ENCODE measurements around the gene KLF11.

KLF11 gene

DNA sequence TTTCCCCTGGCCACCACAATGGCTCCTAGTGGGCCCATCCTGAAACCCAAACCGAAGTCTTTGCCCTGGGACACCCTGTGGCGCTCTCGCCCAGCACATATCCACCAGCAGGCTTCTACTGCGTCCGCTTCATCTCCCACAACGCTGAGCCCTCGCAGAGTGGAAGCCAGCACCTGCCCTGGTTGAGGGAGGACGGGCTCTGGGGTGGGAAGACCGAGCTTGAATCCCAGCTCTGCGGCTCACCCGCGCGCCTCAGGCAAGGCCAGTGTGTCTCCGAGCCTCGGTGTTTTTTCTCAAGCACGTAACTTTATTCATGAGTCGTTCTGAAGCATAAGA lies 15.6 kb downstream of the KLF11 start:
- TF ChIP-seq EZH2 (optimal IDR thresholded peaks at IDR 0.05; ENCODE audit: low read depth, low read length) = no peak
- TF ChIP-seq, protein P1, sequence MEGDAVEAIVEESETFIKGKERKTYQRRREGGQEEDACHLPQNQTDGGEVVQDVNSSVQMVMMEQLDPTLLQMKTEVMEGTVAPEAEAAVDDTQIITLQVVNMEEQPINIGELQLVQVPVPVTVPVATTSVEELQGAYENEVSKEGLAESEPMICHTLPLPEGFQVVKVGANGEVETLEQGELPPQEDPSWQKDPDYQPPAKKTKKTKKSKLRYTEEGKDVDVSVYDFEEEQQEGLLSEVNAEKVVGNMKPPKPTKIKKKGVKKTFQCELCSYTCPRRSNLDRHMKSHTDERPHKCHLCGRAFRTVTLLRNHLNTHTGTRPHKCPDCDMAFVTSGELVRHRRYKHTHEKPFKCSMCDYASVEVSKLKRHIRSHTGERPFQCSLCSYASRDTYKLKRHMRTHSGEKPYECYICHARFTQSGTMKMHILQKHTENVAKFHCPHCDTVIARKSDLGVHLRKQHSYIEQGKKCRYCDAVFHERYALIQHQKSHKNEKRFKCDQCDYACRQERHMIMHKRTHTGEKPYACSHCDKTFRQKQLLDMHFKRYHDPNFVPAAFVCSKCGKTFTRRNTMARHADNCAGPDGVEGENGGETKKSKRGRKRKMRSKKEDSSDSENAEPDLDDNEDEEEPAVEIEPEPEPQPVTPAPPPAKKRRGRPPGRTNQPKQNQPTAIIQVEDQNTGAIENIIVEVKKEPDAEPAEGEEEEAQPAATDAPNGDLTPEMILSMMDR (IDR thresholded peaks at IDR 0.05; ENCODE audit: low read length) = no peak
- no peak for TF ChIP-seq EZH2phosphoT487 (IDR thresholded peaks at IDR 0.05; ENCODE audit: low read length)
- Histone ChIP-seq H3K27me3 (replicated peaks; ENCODE audit: insufficient read depth, low read length) (0 out of 2 replicates have a peak, but pooled peaks cover 4% of the 10 kb centered on the region), H3K79me2 (ENCODE audit: low read length) (no peaks in the 10 kb centered on the region), H3K9ac (ENCODE audit: low read length) (no peak overlapping the region), H3K4me3 (ENCODE audit: low read length) (no peak overlapping the region), H3K9me2 (replicated peaks; ENCODE audit: insufficient read depth, low read length) (no peaks in the 10 kb centered on the region), H3K36me3 (replicated peaks; ENCODE audit: insufficient read depth, low read length) (no peaks in the 10 kb centered on the region), H3K27ac (ENCODE audit: low read length) (no peak overlapping the region), H4K20me1 (ENCODE audit: insufficient read depth, low read length) (no peaks in the 10 kb centered on the region), H3K4me2 (ENCODE audit: low read depth, low read length) (no peak overlapping the region), H3K9me3 (replicated peaks; ENCODE audit: insufficient read depth, low read length) (no peaks in the 10 kb centered on the region), H3K4me1 (ENCODE audit: low read length) (no peaks in the 10 kb centered on the region), H2AFZ (ENCODE audit: low read length) (no peak overlapping the region), H3F3A (ENCODE audit: insufficient read depth, low read length) (no peaks in the 10 kb centered on the region)
- no peak for DNase-seq

DNA sequence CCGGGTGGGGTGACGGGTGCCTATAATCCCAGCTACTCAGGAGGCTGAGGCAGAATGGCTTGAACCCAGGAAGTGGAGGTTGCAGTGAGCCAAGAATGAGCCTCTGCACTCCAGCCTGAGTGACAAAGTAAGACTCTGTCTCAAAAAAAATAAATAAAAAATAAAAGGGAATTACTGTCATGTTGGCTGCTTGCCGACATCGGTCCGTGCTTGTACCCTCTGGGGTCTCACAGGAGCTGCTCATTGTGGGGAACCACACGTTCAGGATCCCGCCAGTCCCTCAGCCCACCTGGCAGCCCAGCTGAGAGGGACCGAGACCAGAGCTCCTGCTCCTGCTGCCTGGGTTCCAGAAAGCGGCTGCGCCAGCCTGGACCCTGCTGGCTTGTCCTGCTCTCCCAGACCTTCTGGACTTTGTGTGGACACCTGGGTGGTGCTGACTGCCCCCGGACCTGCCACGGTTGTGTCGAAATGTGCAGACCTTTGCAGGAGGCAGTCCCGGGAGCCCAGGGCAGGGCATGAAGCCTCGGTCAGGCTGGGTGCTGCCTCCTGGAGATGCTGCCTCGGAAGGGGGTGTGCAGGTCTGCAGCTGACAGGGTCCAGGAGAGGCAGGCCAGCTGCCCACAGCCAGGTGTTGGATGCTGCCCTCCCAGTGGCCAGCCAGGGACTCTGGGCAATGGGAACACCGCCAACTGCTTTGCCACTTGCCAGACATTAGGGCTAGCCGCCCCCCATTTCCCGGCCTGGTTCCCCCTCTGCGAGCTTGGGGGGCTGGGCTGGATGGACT lies 16.4 kb downstream of the KLF11 start:
- H3K79me2 ChIP-seq (ENCODE audit: low read length) = no peaks in the 10 kb centered on the region
- H3K4me3 ChIP-seq (ENCODE audit: low read length) = no peak overlapping the region
- no peaks in the 10 kb centered on the region for H3K4me1 ChIP-seq (ENCODE audit: low read length)
- no peak overlapping the region for H3K4me2 ChIP-seq (ENCODE audit: low read depth, low read length)
- no peak for DNase-seq
- H3K9me3 ChIP-seq (replicated peaks; ENCODE audit: insufficient read depth, low read length) = no peaks in the 10 kb centered on the region
- no peaks in the 10 kb centered on the region for H3K36me3 ChIP-seq (replicated peaks; ENCODE audit: insufficient read depth, low read length)
- H3K27me3 ChIP-seq (replicated peaks; ENCODE audit: insufficient read depth, low read length) = 0 out of 2 replicates have a peak, but pooled peaks cover 4% of the 10 kb centered on the region
- no peaks in the 10 kb centered on the region for H4K20me1 ChIP-seq (ENCODE audit: insufficient read depth, low read length)
- no peak overlapping the region for H3K9ac ChIP-seq (ENCODE audit: low read length)
- no peak overlapping the region for H3K27ac ChIP-seq (ENCODE audit: low read length)
- TF ChIP-seq EZH2 (optimal IDR thresholded peaks at IDR 0.05; ENCODE audit: low read depth, low read length) (no peak), EZH2phosphoT487 (IDR thresholded peaks at IDR 0.05; ENCODE audit: low read length) (no peak)
- TF ChIP-seq, protein P1 (IDR thresholded peaks at IDR 0.05; ENCODE audit: low read length) = no peak
- no peaks in the 10 kb centered on the region for H3K9me2 ChIP-seq (replicated peaks; ENCODE audit: insufficient read depth, low read length)
- H2AFZ ChIP-seq (ENCODE audit: low read length) = no peak overlapping the region
- H3F3A ChIP-seq (ENCODE audit: insufficient read depth, low read length) = no peaks in the 10 kb centered on the region

DNA sequence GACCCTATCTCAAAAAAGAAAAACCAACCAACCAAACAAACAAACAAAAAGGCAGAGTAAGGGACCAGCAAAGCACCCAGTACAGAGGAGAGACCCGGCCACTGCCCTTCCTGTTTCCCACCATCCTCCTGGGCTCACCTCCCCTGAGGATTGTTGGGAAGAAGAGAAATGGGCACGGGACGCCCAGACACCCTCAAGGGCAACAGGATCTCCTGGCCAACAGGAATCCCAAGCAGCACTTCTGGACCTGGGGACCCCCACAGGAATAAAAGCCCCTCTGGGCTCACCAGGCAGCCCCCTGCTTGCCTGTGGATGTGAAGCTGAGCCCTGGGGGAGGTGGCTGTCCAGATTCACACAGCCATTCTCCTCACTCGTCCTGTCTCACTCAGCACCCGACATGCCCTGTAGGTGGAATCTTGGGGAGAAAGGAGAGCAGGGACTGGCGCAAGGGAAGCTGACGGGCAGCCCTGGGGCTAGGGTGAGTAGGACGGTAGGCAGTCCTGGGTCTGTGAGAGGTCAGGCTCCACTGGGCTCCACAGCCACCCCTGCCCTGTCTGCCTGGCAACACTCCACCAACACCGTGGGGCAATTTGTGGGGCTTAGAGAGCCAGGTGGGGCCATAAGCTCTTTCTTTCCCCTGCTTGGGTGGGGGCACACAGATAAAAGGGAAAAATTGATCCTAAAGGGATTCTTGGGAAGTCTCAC lies 18.0 kb downstream of the KLF11 start:
- Histone ChIP-seq H3K9me2 (replicated peaks; ENCODE audit: insufficient read depth, low read length) (no peaks in the 10 kb centered on the region), H3K79me2 (ENCODE audit: low read length) (no peaks in the 10 kb centered on the region), H3K9ac (ENCODE audit: low read length) (no peak overlapping the region), H3K4me3 (ENCODE audit: low read length) (no peak overlapping the region), H3K4me2 (ENCODE audit: low read depth, low read length) (no peak overlapping the region), H3K36me3 (replicated peaks; ENCODE audit: insufficient read depth, low read length) (no peaks in the 10 kb centered on the region), H3K9me3 (replicated peaks; ENCODE audit: insufficient read depth, low read length) (no peaks in the 10 kb centered on the region), H3K4me1 (ENCODE audit: low read length) (no peaks in the 10 kb centered on the region), H3F3A (ENCODE audit: insufficient read depth, low read length) (no peaks in the 10 kb centered on the region), H3K27ac (ENCODE audit: low read length) (no peak overlapping the region), H3K27me3 (replicated peaks; ENCODE audit: insufficient read depth, low read length) (0 out of 2 replicates have a peak, but pooled peaks cover 4% of the 10 kb centered on the region), H4K20me1 (ENCODE audit: insufficient read depth, low read length) (no peaks in the 10 kb centered on the region), H2AFZ (ENCODE audit: low read length) (no peak overlapping the region)
- TF ChIP-seq EZH2phosphoT487 (IDR thresholded peaks at IDR 0.05; ENCODE audit: low read length) = no peak
- TF ChIP-seq EZH2 (optimal IDR thresholded peaks at IDR 0.05; ENCODE audit: low read depth, low read length) = no peak
- TF ChIP-seq, protein P1 (IDR thresholded peaks at IDR 0.05; ENCODE audit: low read length) = no peak
- no peak for DNase-seq

Measured in MM.1S (cell line).